ENCODE data around the gene FOXRED1.

The FOXRED1 gene

DNA sequence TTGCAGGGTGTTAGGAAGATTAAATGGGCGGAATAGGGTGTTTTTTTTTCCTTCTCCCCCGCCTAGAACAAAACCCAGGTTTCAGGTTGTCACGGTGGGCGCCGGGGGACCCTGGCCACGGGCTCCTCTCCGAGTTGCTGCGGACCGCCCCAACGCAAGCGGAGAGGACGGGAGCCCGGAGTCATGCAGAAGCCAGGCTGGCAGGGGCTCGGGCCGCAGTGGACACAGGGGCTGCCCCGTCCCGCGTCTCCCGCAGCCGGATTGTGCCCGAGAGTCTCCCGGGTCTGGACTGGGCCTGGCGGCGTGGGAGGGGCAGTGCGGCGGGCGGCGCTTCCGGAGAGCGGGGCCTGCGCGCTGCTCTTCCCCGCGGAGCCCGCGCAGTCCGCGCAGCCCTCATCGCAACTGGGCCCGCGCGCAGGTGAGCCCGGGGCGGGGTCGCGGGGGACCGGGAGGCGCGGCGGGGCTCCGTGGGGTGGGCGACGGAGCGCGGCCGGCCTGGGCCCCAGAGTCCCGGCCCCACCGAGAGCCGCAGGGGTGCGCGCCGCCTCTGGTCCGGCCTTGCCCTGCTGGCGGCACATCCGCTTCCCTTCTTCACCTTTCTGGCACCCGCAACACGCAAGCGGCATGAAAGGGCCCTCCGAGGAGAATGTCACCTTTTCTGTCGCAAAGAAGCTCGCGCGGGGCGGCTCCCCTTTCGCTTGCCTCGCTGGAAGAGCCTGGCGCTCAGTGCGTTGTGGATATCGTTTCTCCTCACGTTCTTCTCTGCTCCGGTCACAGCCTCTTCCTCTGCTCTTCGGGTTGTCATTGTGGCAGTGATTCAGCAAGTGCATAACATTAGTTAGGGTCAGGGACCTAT is 14.0 kb downstream of the FOXRED1 start, which contains the start of gene TIRAP:
TIRAP (plus strand) TSS at position 358 of the 856 bp plus-strand sequence. CDS start 7,802 bp downstream, outside the sequence.
- Histone ChIP-seq H3K27ac (peak within 1 kb of the TSS; percentile 86), H3K4me3 (ENCODE audit: low read depth, low read length) (peak within 1 kb of the TSS; percentile 60), H3K27me3 (ENCODE audit: insufficient read depth, low read depth, severe bottlenecking) (no peaks in the 10 kb centered on the region), H3K9me3 (ENCODE audit: severe bottlenecking) (no peaks in the 10 kb centered on the region), H3K36me3 (no peaks in the 10 kb centered on the region)
- TF ChIP-seq, protein P1, sequence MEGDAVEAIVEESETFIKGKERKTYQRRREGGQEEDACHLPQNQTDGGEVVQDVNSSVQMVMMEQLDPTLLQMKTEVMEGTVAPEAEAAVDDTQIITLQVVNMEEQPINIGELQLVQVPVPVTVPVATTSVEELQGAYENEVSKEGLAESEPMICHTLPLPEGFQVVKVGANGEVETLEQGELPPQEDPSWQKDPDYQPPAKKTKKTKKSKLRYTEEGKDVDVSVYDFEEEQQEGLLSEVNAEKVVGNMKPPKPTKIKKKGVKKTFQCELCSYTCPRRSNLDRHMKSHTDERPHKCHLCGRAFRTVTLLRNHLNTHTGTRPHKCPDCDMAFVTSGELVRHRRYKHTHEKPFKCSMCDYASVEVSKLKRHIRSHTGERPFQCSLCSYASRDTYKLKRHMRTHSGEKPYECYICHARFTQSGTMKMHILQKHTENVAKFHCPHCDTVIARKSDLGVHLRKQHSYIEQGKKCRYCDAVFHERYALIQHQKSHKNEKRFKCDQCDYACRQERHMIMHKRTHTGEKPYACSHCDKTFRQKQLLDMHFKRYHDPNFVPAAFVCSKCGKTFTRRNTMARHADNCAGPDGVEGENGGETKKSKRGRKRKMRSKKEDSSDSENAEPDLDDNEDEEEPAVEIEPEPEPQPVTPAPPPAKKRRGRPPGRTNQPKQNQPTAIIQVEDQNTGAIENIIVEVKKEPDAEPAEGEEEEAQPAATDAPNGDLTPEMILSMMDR (IDR thresholded peaks at IDR 0.05; ENCODE audit: low read depth, low read length) = no peak
- DNase-seq = peak; percentile 69

DNA sequence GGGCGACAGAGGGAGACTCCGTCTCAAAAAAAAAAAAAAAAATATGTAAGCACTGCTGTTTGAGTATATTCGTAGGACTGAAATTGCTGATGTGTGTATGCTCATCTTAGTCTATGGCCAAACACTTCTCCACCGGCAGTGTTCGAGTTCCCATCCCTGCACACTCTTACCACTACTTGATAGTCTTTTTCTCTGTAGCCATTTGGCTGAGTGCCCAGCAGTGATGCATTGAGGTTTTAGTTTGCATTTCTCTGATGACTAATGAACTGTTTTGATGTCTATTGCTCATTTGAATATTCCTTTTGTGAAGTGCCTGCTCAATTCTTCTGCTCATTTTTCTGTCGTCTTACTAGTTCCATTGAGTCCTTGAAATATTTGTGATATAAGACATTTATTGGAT is 15.9 kb downstream of the FOXRED1 start:
- TF ChIP-seq, protein P1 (IDR thresholded peaks at IDR 0.05; ENCODE audit: low read depth, low read length) = no peak
- DNase-seq = no peak
- Histone ChIP-seq H3K27me3 (ENCODE audit: insufficient read depth, low read depth, severe bottlenecking) (no peaks in the 10 kb centered on the region), H3K4me3 (ENCODE audit: low read depth, low read length) (no peak overlapping the region), H3K36me3 (no peaks in the 10 kb centered on the region), H3K9me3 (ENCODE audit: severe bottlenecking) (no peaks in the 10 kb centered on the region), H3K27ac (no peak overlapping the region)

DNA sequence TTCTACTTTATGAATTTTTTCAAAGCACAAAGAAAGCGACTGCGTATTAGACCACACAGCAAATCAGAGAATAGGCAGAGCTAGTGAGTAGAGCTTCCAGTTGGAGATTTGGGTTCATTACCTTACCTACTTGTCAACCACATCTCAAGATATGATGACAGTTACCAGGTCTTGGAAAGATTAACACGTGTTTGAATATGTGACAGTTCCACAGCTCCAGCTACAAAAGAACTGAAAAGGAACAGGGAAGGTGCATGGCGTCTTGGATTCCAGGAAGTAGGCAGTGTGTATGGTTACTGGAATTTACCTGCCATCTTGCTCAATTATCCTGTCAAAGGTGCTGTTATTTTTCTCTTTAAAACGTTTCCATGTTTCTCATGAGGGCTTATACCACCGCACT is 19.3 kb downstream of the FOXRED1 start:
- Histone ChIP-seq H3K27ac (no peak overlapping the region), H3K4me3 (ENCODE audit: low read depth, low read length) (no peak overlapping the region), H3K27me3 (ENCODE audit: insufficient read depth, low read depth, severe bottlenecking) (no peaks in the 10 kb centered on the region), H3K9me3 (ENCODE audit: severe bottlenecking) (no peaks in the 10 kb centered on the region), H3K36me3 (peaks cover 10% of the 10 kb centered on the region)
- TF ChIP-seq, protein P1 (IDR thresholded peaks at IDR 0.05; ENCODE audit: low read depth, low read length) = no peak
- no peak for DNase-seq

DNA sequence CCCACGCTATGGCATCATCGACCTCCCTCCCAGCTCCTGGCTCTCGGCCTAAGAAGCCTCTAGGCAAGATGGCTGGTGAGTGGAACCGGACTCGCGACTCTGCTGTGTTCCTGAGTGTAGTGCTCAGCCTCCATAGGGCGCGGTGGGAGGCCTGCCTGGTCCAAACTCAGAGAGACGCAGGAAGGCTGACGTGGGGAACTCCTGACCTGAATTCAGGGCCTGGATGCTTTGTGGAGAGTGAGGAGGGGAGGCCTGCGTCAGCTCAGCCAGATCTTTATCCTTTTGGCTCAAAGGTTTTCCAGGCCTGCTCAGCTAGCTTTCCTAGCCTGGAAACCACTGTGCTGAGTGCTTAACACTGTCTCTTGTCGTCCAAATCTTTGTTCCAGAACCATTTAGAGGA is 21.9 kb downstream of the FOXRED1 start:
- H3K36me3 ChIP-seq = peaks cover 25% of the 10 kb centered on the region

DNA sequence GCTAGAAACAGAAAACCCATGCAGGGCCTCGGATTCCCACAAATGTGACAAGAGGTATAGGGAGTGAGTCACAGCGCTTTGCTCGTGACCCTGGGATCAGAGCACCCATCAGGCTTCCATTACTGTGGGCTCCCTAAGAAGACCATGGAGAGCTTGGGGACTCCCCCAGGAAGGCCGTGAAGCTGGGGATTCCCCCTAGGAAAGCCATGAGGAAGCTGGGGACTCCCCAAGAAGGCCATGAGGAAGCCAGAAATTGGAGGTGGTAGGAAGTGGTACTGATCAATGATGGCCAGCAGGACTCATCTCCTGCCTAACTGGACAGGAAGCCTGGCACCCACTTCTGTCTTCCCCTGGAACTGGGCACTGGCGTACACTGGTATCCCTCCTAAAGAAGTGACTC is 24.8 kb downstream of the FOXRED1 start:
- Histone ChIP-seq H3K36me3 (peaks cover 25% of the 10 kb centered on the region), H3K27me3 (ENCODE audit: insufficient read depth, low read depth, severe bottlenecking) (no peaks in the 10 kb centered on the region), H3K27ac (no peak overlapping the region), H3K4me3 (ENCODE audit: low read depth, low read length) (no peak overlapping the region), H3K9me3 (ENCODE audit: severe bottlenecking) (no peaks in the 10 kb centered on the region)
- TF ChIP-seq, protein P1 (IDR thresholded peaks at IDR 0.05; ENCODE audit: low read depth, low read length) = no peak
- no peak for DNase-seq

More for the DNA sequence above, 21.9 kb downstream of the FOXRED1 start:
- no peaks in the 10 kb centered on the region for H3K27me3 ChIP-seq (ENCODE audit: insufficient read depth, low read depth, severe bottlenecking)
- DNase-seq = no peak
- TF ChIP-seq, protein P1 (IDR thresholded peaks at IDR 0.05; ENCODE audit: low read depth, low read length) = no peak
- no peaks in the 10 kb centered on the region for H3K9me3 ChIP-seq (ENCODE audit: severe bottlenecking)
- H3K27ac ChIP-seq = no peak overlapping the region; the same call in 1 of the 2 replicates
- H3K4me3 ChIP-seq (ENCODE audit: low read depth, low read length) = no peak overlapping the region
